Hematopoietic multipotent progenitor cell treated with erythropoietin and hydrocortisone succinate and interleukin-3 and kit ligand, for 4 days (in vitro differentiated cells): ENCODE measurements around the gene C13orf42.

ENCODE experiments used
- DNase-seq: peaks from one replicate; pipeline ENCODE4 v3.0.0-alpha.2; 2015

Gene C13orf42

GRCh38 chr13:51111174-51111573 is at the start of gene C13orf42:
TSS of gene C13orf42 (minus strand) at chr13:51111274. CDS start at chr13:51111209, 65 bp downstream.
- DNase-seq, result no peak

- DNase-seq, result no peak
Measured at GRCh38 chr13:51158880-51159518, 47.9 kb upstream of the C13orf42 start.

- DNase-seq, result peak; percentile 11
Measured at GRCh38 chr13:51158365-51158764, 47.3 kb upstream of the C13orf42 start.

- no peak for DNase-seq
Measured at GRCh38 chr13:51156648-51157047, 45.6 kb upstream of the C13orf42 start.

- no peak for DNase-seq
Measured at GRCh38 chr13:51155776-51156515, 44.9 kb upstream of the C13orf42 start.

- no peak for DNase-seq
Measured at GRCh38 chr13:51155161-51155560, 44.1 kb upstream of the C13orf42 start.

GRCh38 chr13:51154029-51154555 is 43.0 kb upstream of the C13orf42 start:
- peak; percentile 50 for DNase-seq

GRCh38 chr13:51153527-51153926 is 42.5 kb upstream of the C13orf42 start:
- DNase-seq, result no peak

- DNase-seq, result no peak
Measured at GRCh38 chr13:51152701-51153100, 41.6 kb upstream of the C13orf42 start.

GRCh38 chr13:51151463-51151862 is 40.4 kb upstream of the C13orf42 start:
- no peak for DNase-seq

- DNase-seq, result peak; percentile 59
Measured at GRCh38 chr13:51148952-51149573, 38.0 kb upstream of the C13orf42 start.

- no peak for DNase-seq
Measured at GRCh38 chr13:51148223-51148951, 37.3 kb upstream of the C13orf42 start.

GRCh38 chr13:51147732-51148131 is 36.7 kb upstream of the C13orf42 start:
- no peak for DNase-seq

GRCh38 chr13:51146667-51147066 is 35.6 kb upstream of the C13orf42 start:
- no peak for DNase-seq

- no peak for DNase-seq
Measured at GRCh38 chr13:51137250-51137649, 26.2 kb upstream of the C13orf42 start.

GRCh38 chr13:51136276-51136980 is 25.4 kb upstream of the C13orf42 start:
- DNase-seq, result no peak

- DNase-seq, result no peak
Measured at GRCh38 chr13:51134763-51135365, 23.8 kb upstream of the C13orf42 start.

- no peak for DNase-seq
Measured at GRCh38 chr13:51130348-51130747, 19.3 kb upstream of the C13orf42 start.

- DNase-seq, result peak; percentile 84
Measured at GRCh38 chr13:51125495-51126226, 14.6 kb upstream of the C13orf42 start.

- peak; percentile 73 for DNase-seq
Measured at GRCh38 chr13:51122868-51123566, 11.9 kb upstream of the C13orf42 start.

- DNase-seq, result peak; percentile 73
Measured at GRCh38 chr13:51120873-51121272, 9.8 kb upstream of the C13orf42 start.
